GM20431 (cell line): ENCODE data around the gene RAB39B.
"Not testable (repeated sequence)": the region's sequence is repeated elsewhere in the genome, so short reads cannot be mapped to it uniquely, and the experiment has no call there.

Experiments
- in situ Hi-C: fragments of 300-500 bp; cut with MseI, MboI; formaldehyde crosslinking; loops from one replicate; pipeline ENCODE4 v1.15.0; 2020; ENCODE audit warnings: low sequenced_read_pairs; ENCODE audit not compliant: unreplicated experiment

Gene RAB39B

GRCh38 chrX:155263854-155264628 is at the start of gene RAB39B:
RAB39B (minus strand) TSS chrX:155264491; CDS start chrX:155264288, 203 bp downstream.
- in situ Hi-C loops: no loop called here

GRCh38 chrX:155313766-155314165 is 49.5 kb upstream of the RAB39B start:
- in situ Hi-C loops: no loop called here

- in situ Hi-C loops: no loop called here
Measured at GRCh38 chrX:155293771-155294170, 29.5 kb upstream of the RAB39B start.

GRCh38 chrX:155279873-155280272 is 15.6 kb upstream of the RAB39B start:
- in situ Hi-C loops: no loop called here

- in situ Hi-C loops: no loop called here
Measured at GRCh38 chrX:155270969-155271368, 6.7 kb upstream of the RAB39B start.

- in situ Hi-C loops: not testable (repeated sequence)
Measured at GRCh38 chrX:155267995-155268394, 3.7 kb upstream of the RAB39B start.

GRCh38 chrX:155266439-155266838 is 2.1 kb upstream of the RAB39B start:
- in situ Hi-C loops: no loop called here

GRCh38 chrX:155262970-155263754 is 1.1 kb downstream of the RAB39B start:
- in situ Hi-C loops: no loop called here

GRCh38 chrX:155259752-155260151 is 4.5 kb downstream of the RAB39B start:
- in situ Hi-C loops: no loop called here

- in situ Hi-C loops: no loop called here
Measured at GRCh38 chrX:155251391-155251790, 12.9 kb downstream of the RAB39B start.

- in situ Hi-C loops: no loop called here
Measured at GRCh38 chrX:155247497-155247896, 16.8 kb downstream of the RAB39B start.

GRCh38 chrX:155246748-155247147 is 17.5 kb downstream of the RAB39B start:
- in situ Hi-C loops: no loop called here

GRCh38 chrX:155242300-155242699 is 22.0 kb downstream of the RAB39B start:
- in situ Hi-C loops: no loop called here

- in situ Hi-C loops: no loop called here
Measured at GRCh38 chrX:155237719-155238118, 26.6 kb downstream of the RAB39B start.

- in situ Hi-C loops: no loop called here
Measured at GRCh38 chrX:155235891-155236290, 28.4 kb downstream of the RAB39B start.

GRCh38 chrX:155231163-155231562 is 33.1 kb downstream of the RAB39B start:
- in situ Hi-C loops: no loop called here

GRCh38 chrX:155225774-155226173 is 38.5 kb downstream of the RAB39B start:
- in situ Hi-C loops: no loop called here

- in situ Hi-C loops: not testable (repeated sequence)
Measured at GRCh38 chrX:155223746-155224145, 40.5 kb downstream of the RAB39B start.

- in situ Hi-C loops: no loop called here
Measured at GRCh38 chrX:155221351-155221750, 42.9 kb downstream of the RAB39B start.

- in situ Hi-C loops: no loop called here
Measured at GRCh38 chrX:155218777-155219176, 45.5 kb downstream of the RAB39B start.

- in situ Hi-C loops: no loop called here
Measured at GRCh38 chrX:155216940-155217440, 47.3 kb downstream of the RAB39B start.
